HEK293T (cell line): Measurements from ENCODE around the gene TLNRD1.

Experiments used
- CTCF ChIA-PET: fragments of 350-600 bp; formaldehyde crosslinking; extraction: SDS; loops from one replicate; lab custom pipeline; 2021; ENCODE audit warnings: antibody characterized with exemption, inconsistent platforms; lab: Yijun Ruan, JAX
- POLR2A ChIA-PET: fragments of 350-600 bp; formaldehyde crosslinking; extraction: SDS; loops from one replicate; lab custom pipeline; 2020; ENCODE audit warnings: antibody characterized with exemption, inconsistent platforms; lab: Yijun Ruan, JAX
- DNase-seq: peaks from one replicate; pipeline ENCODE4 v3.0.0; 2012; ENCODE audit warnings: mixed read lengths; ENCODE audit errors: extremely low spot score
- ARNT ChIP-seq: fragments of 450-650 bp; IDR thresholded peaks from 2 replicates; pipeline ENCODE4 v1.6.1; 2017; ENCODE audit warnings: mild to moderate bottlenecking
- BHLHE40 ChIP-seq: fragments of 450-650 bp; IDR thresholded peaks from 2 replicates; pipeline ENCODE4 v1.6.1; 2016; ENCODE audit warnings: mild to moderate bottlenecking, moderate library complexity, borderline replicate concordance
- CTBP1 ChIP-seq: fragments of 450-650 bp; IDR thresholded peaks from 2 replicates; pipeline ENCODE4 v1.6.1; 2016; ENCODE audit warnings: borderline replicate concordance
- ELF4 ChIP-seq: fragments of 450-650 bp; IDR thresholded peaks from 2 replicates; pipeline ENCODE4 v1.6.1; 2017; ENCODE audit warnings: antibody characterized with exemption
- FOXA1 ChIP-seq: fragments of 450-650 bp; IDR thresholded peaks from 2 replicates; pipeline ENCODE4 v1.6.1; 2016; ENCODE audit warnings: mild to moderate bottlenecking
- FOXK2 ChIP-seq: fragments of 450-650 bp; IDR thresholded peaks from 2 replicates; pipeline ENCODE4 v1.6.1; 2016; ENCODE audit warnings: mild to moderate bottlenecking
- FOXM1 ChIP-seq: fragments of 450-650 bp; IDR thresholded peaks from 2 replicates; pipeline ENCODE4 v1.6.1; 2017; ENCODE audit warnings: mild to moderate bottlenecking, borderline replicate concordance
- HDGF ChIP-seq: fragments of 450-650 bp; IDR thresholded peaks from 2 replicates; pipeline ENCODE4 v1.6.1; 2017; ENCODE audit warnings: antibody characterized with exemption, borderline replicate concordance
- L3MBTL2 ChIP-seq: fragments of 450-650 bp; conservative IDR thresholded peaks from 2 replicates; pipeline ENCODE4 v1.6.1; 2016; ENCODE audit warnings: mild to moderate bottlenecking
- LEF1 ChIP-seq: fragments of 450-650 bp; IDR thresholded peaks from 2 replicates; pipeline ENCODE4 v1.6.1; 2017; ENCODE audit warnings: mild to moderate bottlenecking, borderline replicate concordance
- NFRKB ChIP-seq: fragments of 450-650 bp; IDR thresholded peaks from 2 replicates; pipeline ENCODE4 v1.6.1; 2016; ENCODE audit warnings: mild to moderate bottlenecking, moderate library complexity
- SP1 ChIP-seq: fragments of 450-650 bp; IDR thresholded peaks from 2 replicates; pipeline ENCODE4 v1.6.1; 2017
- SUZ12 ChIP-seq: fragments of 450-650 bp; IDR thresholded peaks from 2 replicates; pipeline ENCODE4 v1.6.1; 2016; ENCODE audit warnings: mild to moderate bottlenecking
- TARDBP ChIP-seq: fragments of 450-650 bp; IDR thresholded peaks from 2 replicates; pipeline ENCODE4 v1.6.1; 2016
- ZNF384 ChIP-seq: fragments of 450-650 bp; IDR thresholded peaks from 2 replicates; pipeline ENCODE4 v1.6.1; 2016
- TF ChIP-seq, protein P1 (sequence below): fragments of 450-650 bp; IDR thresholded peaks from 2 replicates; pipeline ENCODE4 v1.6.1; 2016

TLNRD1 gene

DNA sequence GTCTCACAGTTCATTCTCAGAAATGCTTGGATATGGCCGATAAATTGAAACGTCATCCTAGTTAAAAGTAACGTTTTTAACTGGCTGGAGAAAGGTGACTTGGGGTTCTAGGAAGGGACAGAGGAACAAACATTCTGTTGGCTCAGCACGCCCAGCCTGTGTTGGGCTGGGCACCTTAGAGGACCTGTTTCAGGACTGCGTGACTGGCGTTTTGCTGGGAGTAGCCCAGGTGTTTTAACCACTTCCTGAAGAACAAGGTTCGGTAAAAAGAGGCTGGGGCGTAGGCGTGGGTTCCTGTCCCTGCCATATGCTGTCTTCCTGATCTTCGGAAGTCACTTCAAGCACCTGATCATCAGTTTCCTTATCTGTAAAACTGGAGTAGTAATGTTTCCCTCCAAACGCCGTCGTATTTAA lies 1.1 kb upstream of the TLNRD1 start:
- POLR2A ChIA-PET = interaction anchor here (3.0 kb wide), 1 partner anchor 8 kb away, joined by 34 read pairs; no protein-coding TSS in a partner anchor
- TF ChIP-seq FOXA1 (no peak), CTBP1 (no peak), TARDBP (no peak), L3MBTL2 (no peak), NFRKB (no peak), FOXK2 (no peak), BHLHE40 (no peak), ELF4 (no peak), FOXM1 (no peak), SP1 (no peak), ARNT (no peak), HDGF (no peak), ZNF384 (no peak), SUZ12 (no peak), LEF1 (no peak)
- TF ChIP-seq, protein P1, sequence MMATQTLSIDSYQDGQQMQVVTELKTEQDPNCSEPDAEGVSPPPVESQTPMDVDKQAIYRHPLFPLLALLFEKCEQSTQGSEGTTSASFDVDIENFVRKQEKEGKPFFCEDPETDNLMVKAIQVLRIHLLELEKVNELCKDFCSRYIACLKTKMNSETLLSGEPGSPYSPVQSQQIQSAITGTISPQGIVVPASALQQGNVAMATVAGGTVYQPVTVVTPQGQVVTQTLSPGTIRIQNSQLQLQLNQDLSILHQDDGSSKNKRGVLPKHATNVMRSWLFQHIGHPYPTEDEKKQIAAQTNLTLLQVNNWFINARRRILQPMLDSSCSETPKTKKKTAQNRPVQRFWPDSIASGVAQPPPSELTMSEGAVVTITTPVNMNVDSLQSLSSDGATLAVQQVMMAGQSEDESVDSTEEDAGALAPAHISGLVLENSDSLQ = no peak
- CTCF ChIA-PET = no interaction called here
- DNase-seq = no peak

DNA sequence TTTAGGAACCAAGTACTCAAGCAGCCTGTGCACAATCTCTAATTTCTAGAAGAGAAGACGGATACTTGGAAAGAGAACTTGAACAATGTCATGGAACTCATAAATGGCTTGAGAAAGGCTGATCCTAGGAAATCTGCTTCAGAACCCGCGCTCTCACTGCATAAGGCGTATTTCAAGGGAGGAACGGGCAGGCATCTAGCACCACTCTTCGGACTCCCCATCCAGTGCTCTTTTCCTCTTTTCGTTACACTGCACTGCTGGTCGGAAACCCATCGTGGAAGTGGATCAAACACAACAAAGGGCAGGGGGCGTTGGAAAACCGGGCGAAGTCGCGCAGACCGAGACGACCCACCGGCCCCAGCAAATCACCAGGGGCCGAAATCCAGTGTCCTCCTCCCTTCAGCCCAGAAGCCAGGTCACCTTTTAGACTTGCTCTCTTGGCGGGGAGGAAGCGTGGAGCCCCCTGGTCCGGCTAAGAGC lies 539 bp upstream of the TLNRD1 start:
- no peak for DNase-seq
- CTCF ChIA-PET = interaction anchor here (0.7 kb wide), 1 partner anchor 266 kb away, joined by 3 read pairs; no protein-coding TSS in a partner anchor
- TF ChIP-seq FOXA1 (no peak), ZNF384 (no peak), HDGF (no peak), NFRKB (no peak), ELF4 (no peak), BHLHE40 (no peak), SP1 (no peak), TARDBP (no peak), FOXM1 (no peak), LEF1 (no peak), SUZ12 (no peak), L3MBTL2 (no peak), ARNT (no peak), FOXK2 (no peak), CTBP1 (no peak)
- TF ChIP-seq, protein P1 = no peak
- POLR2A ChIA-PET = interaction anchor here (0.8 to 3.0 kb wide), 8 partner anchors 9 to 266 kb away, joined by 3 to 34 read pairs (median 4); no protein-coding TSS in a partner anchor

DNA sequence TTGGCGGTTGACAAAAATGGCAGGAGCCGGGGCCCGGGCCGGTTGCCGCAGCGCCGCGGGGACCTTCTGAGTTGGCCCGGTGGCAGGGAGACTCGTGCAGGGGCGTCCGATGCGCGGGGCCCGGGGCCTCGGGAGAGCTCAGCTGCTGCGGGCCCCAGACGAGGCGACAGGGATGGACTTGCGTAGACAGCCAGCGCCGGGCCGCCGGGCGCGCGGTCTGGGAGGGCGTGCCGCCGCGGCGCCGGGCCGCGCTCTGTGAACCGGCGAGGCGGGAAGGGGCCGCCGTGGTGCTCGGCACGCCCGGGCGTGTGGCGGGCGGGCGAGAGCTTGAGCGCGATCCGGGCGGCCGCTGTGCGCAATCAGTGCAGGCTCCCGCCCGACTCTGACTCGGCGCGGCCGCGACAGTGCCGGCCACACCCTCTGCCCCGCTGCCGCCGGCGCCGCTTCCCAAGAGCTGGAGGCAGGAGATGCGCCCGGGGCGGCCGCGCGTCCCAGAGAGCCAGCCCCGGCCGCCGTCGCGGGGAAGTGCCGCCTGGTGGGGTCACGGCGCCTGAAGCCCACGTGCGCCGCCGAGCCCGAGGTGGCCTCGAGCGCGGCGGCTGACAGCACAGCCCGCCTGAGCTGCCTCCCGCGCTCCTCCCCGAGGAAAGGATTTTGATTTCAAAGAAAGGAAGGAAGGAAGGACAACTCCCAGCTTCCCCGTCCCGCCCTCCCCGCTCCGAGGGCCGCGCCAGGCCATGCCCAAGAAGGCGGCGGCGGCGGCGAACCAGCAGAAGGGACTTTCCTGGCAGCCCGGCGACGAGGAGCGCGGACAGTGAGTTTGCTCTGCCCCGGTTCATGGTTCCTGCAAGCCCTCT lies 657 bp downstream of the TLNRD1 start:
- TF ChIP-seq FOXA1 = no peak
- TF ChIP-seq ARNT = peak; percentile 47; the same call in 1 of the 2 replicates
- no peak for TF ChIP-seq BHLHE40
- TF ChIP-seq ZNF384 = no peak
- TF ChIP-seq FOXK2 = no peak
- no peak for TF ChIP-seq HDGF
- peak; percentile 59 for TF ChIP-seq L3MBTL2
- no peak for TF ChIP-seq CTBP1
- TF ChIP-seq TARDBP = no peak
- no peak for TF ChIP-seq SUZ12
- TF ChIP-seq LEF1 = peak; percentile 9; the same call in 1 of the 2 replicates
- DNase-seq = peak; percentile 67
- ChIA-PET POLR2A (interaction anchor here (0.7 to 3.0 kb wide), 13 partner anchors 10 to 264 kb away, joined by 3 to 34 read pairs (median 4); no protein-coding TSS in a partner anchor), CTCF (interaction anchor here (0.6 to 1.2 kb wide), 3 partner anchors 10 to 265 kb away, joined by 3 to 5 read pairs (median 3); no protein-coding TSS in a partner anchor)

GRCh38 chr15:81002009-81002330 lies 1.2 kb downstream of the TLNRD1 start:
- POLR2A ChIA-PET = interaction anchor here (0.7 to 3.0 kb wide), 11 partner anchors 11 to 264 kb away, joined by 3 to 34 read pairs (median 4); no protein-coding TSS in a partner anchor
- TF ChIP-seq L3MBTL2 (no peak), SP1 (no peak), LEF1 (no peak), FOXM1 (no peak), ELF4 (no peak), ZNF384 (no peak), FOXK2 (no peak), ARNT (no peak), BHLHE40 (no peak), SUZ12 (no peak), TARDBP (no peak), NFRKB (no peak), CTBP1 (no peak), FOXA1 (no peak), HDGF (no peak)
- TF ChIP-seq, protein P1 = no peak
- CTCF ChIA-PET = interaction anchor here (0.6 to 1.2 kb wide), 3 partner anchors 11 to 264 kb away, joined by 3 to 5 read pairs (median 3); no protein-coding TSS in a partner anchor
- DNase-seq = no peak
